Neural cell (in vitro differentiated cells): ENCODE measurements around the gene IL1RAP. TPM values are rescaled to one million over a fixed set of nuclear protein-coding genes. Genes with fewer than 3 reads are reported as not detected.

Experiments
- H2AFZ ChIP-seq: fragments of 200-600, 300-800 bp; sonication (generic), shearing (Covaris generic); 2 replicates; pipeline ENCODE4 v1.6.0; 2014; ENCODE audit warnings: low read depth, mild to moderate bottlenecking, antibody characterized with exemption, low read length, moderate library complexity
- H3F3A ChIP-seq: fragments of 200-600 bp; shearing (Covaris generic); 2 replicates; pipeline ENCODE4 v1.6.1; 2016; ENCODE audit warnings: mild to moderate bottlenecking, moderate library complexity, mixed read lengths, antibody characterized with exemption, low read length; ENCODE audit not compliant: insufficient read depth, poor library complexity, severe bottlenecking
- H3K27ac ChIP-seq: fragments of 200-600, 300-800 bp; sonication (generic), shearing (Covaris generic); 2 replicates; pipeline ENCODE4 v1.5.1; 2014; ENCODE audit warnings: mild to moderate bottlenecking, low read length, moderate library complexity
- H3K27me3 ChIP-seq: fragments of 300-800, 200-600 bp; sonication (generic), shearing (Covaris generic); 2 replicates; pipeline ENCODE4 v1.6.0; 2014; ENCODE audit warnings: mild to moderate bottlenecking, low read depth, low read length, moderate library complexity; ENCODE audit not compliant: insufficient read depth
- H3K36me3 ChIP-seq: fragments of 300-800, 200-600 bp; sonication (generic), shearing (Covaris generic); 2 replicates; pipeline ENCODE4 v1.5.1; 2014; ENCODE audit warnings: mild to moderate bottlenecking, antibody characterized with exemption, low read length, moderate library complexity; ENCODE audit not compliant: insufficient read depth
- H3K4me2 ChIP-seq: fragments of 300-800, 200-600 bp; sonication (generic), shearing (Covaris generic); 2 replicates; pipeline ENCODE4 v1.6.0; 2014; ENCODE audit warnings: mild to moderate bottlenecking, low read length
- H3K4me3 ChIP-seq: fragments of 300-800, 200-600 bp; sonication (generic), shearing (Covaris generic); 2 replicates; pipeline ENCODE4 v1.5.1; 2014; ENCODE audit warnings: mild to moderate bottlenecking, low read length, moderate library complexity
- H3K79me2 ChIP-seq: fragments of 200-600 bp; shearing (Covaris generic); replicated peaks from 2 replicates; pipeline ENCODE4 v1.6.0; 2014; ENCODE audit warnings: mild to moderate bottlenecking, low read length, moderate library complexity; ENCODE audit not compliant: insufficient read depth
- H3K9ac ChIP-seq: fragments of 300-800, 200-600 bp; sonication (generic), shearing (Covaris generic); 2 replicates; pipeline ENCODE4 v1.6.1; 2016; ENCODE audit warnings: mild to moderate bottlenecking, low read length, mixed read lengths
- H3K9me2 ChIP-seq: fragments of 200-600 bp; shearing (Covaris generic); 2 replicates; pipeline ENCODE4 v1.6.1; 2016; ENCODE audit warnings: mild to moderate bottlenecking, low read length, mixed read lengths; ENCODE audit not compliant: insufficient read depth
- H3K9me3 ChIP-seq: fragments of 200-600, 300-800 bp; sonication (generic), shearing (Covaris generic); 2 replicates; pipeline ENCODE4 v1.6.1; 2016; ENCODE audit warnings: mild to moderate bottlenecking, mixed run types, low read length, moderate library complexity, mixed read lengths
- H4K20me1 ChIP-seq: fragments of 200-600 bp; shearing (Covaris generic); 2 replicates; pipeline ENCODE4 v1.6.1; 2016; ENCODE audit warnings: mild to moderate bottlenecking, mixed run types; ENCODE audit not compliant: insufficient read depth
- CTCF ChIP-seq: fragments of 450-650 bp; IDR thresholded peaks from 2 replicates; pipeline ENCODE4 v1.5.1; 2014; ENCODE audit warnings: antibody characterized with exemption, mild to moderate bottlenecking, moderate library complexity; ENCODE audit not compliant: poor library complexity, severe bottlenecking
- EP300 ChIP-seq: fragments of 450-650 bp; conservative IDR thresholded peaks from 2 replicates; pipeline ENCODE4 v1.6.1; 2014; ENCODE audit warnings: antibody characterized with exemption, mild to moderate bottlenecking, moderate library complexity; ENCODE audit not compliant: poor library complexity, severe bottlenecking
- EZH2 ChIP-seq: fragments of 200-600, 300-800 bp; shearing (Covaris generic), sonication (generic); IDR thresholded peaks from 2 replicates; pipeline ENCODE4 v1.6.1; 2014; ENCODE audit warnings: antibody characterized with exemption, low read length, borderline replicate concordance, mild to moderate bottlenecking; ENCODE audit not compliant: insufficient read depth, poor library complexity, severe bottlenecking
- MXI1 ChIP-seq: fragments of 450-650 bp; conservative IDR thresholded peaks from 2 replicates; pipeline ENCODE4 v1.6.1; 2014; ENCODE audit warnings: antibody characterized with exemption, mild to moderate bottlenecking; ENCODE audit not compliant: poor library complexity, severe bottlenecking
- POLR2AphosphoS5 ChIP-seq: IDR thresholded peaks from 2 replicates; pipeline ENCODE4 v1.6.1; 2012
- RAD21 ChIP-seq: fragments of 450-650 bp; conservative IDR thresholded peaks from 2 replicates; pipeline ENCODE4 v1.6.1; 2014; ENCODE audit warnings: antibody characterized with exemption, mild to moderate bottlenecking, moderate library complexity
- REST ChIP-seq: IDR thresholded peaks from 2 replicates; pipeline ENCODE4 v1.6.1; 2012; ENCODE audit warnings: borderline replicate concordance
- SMC3 ChIP-seq: fragments of 450-650 bp; conservative IDR thresholded peaks from 2 replicates; pipeline ENCODE4 v1.6.1; 2014; ENCODE audit warnings: antibody characterized with exemption, mild to moderate bottlenecking, moderate library complexity; ENCODE audit not compliant: poor library complexity
- TAF1 ChIP-seq: IDR thresholded peaks from 2 replicates; pipeline ENCODE4 v1.6.1; 2012; ENCODE audit warnings: low read depth
- polyA plus RNA-seq: library from polyadenylated mRNA; depleted of rRNA; stranded (reverse); fragments of >200 nt; gene quantifications from 2 replicates; pipeline ENCODE4 v1.2.3, GENCODE V29; 2014

IL1RAP gene
- polyA plus RNA-seq, 1 donor from 2014 or later, result 24.6 TPM

DNA sequence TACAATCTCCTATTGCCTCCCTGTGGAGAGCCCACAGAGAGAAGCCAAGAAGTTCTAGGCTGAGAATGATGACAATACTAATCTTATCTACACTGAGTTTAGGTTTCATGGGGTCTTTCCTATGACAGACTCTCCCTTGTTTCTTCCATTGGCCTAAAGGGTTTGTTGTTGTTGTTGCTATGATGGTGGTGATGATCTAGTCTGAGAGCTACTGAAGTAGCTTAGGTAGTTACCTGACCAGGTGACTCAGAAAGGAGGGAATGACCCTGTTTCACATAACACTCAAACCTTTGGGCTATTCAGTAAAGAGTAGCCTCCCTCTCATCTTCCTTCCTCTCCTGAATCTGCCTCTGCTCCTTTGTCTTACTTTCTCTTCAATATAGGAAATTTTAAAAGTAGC is 178.4 kb downstream of the IL1RAP start:
- Histone ChIP-seq H3K27ac (no peak overlapping the region), H3K4me3 (no peak overlapping the region), H3K9ac (no peak overlapping the region), H3K79me2 (no peaks in the 10 kb centered on the region), H3F3A (no peaks in the 10 kb centered on the region), H3K9me3 (no peaks in the 10 kb centered on the region), H3K36me3 (no peaks in the 10 kb centered on the region), H3K27me3 (no peaks in the 10 kb centered on the region), H4K20me1 (no peaks in the 10 kb centered on the region), H3K4me2 (no peak overlapping the region), H3K9me2 (no peaks in the 10 kb centered on the region), H2AFZ (no peak overlapping the region)
- TF ChIP-seq MXI1, result no peak
- TF ChIP-seq CTCF, result no peak
- TF ChIP-seq TAF1, result no peak
- no peak for TF ChIP-seq SMC3
- TF ChIP-seq EP300, result no peak
- TF ChIP-seq RAD21, result no peak
- no peak for TF ChIP-seq REST
- no peak for TF ChIP-seq POLR2AphosphoS5
- no peak for TF ChIP-seq EZH2

- no peak overlapping the region for H3K4me3 ChIP-seq
- no peaks in the 10 kb centered on the region for H3F3A ChIP-seq
- no peak overlapping the region for H3K27ac ChIP-seq
- no peak overlapping the region for H3K4me2 ChIP-seq
- no peaks in the 10 kb centered on the region for H3K27me3 ChIP-seq
- no peaks in the 10 kb centered on the region for H3K9me2 ChIP-seq
- H3K9ac ChIP-seq, result no peak overlapping the region
- no peak for TF ChIP-seq POLR2AphosphoS5
- no peak for TF ChIP-seq TAF1
- TF ChIP-seq EP300, result no peak
- TF ChIP-seq RAD21, result no peak
- H2AFZ ChIP-seq, result no peak overlapping the region
- no peaks in the 10 kb centered on the region for H4K20me1 ChIP-seq
- H3K9me3 ChIP-seq, result no peaks in the 10 kb centered on the region
- no peaks in the 10 kb centered on the region for H3K36me3 ChIP-seq
- H3K79me2 ChIP-seq, result no peaks in the 10 kb centered on the region
These were observed 180.6 kb downstream of the IL1RAP start for GRCh38 chr3:190694335-190695001.

DNA sequence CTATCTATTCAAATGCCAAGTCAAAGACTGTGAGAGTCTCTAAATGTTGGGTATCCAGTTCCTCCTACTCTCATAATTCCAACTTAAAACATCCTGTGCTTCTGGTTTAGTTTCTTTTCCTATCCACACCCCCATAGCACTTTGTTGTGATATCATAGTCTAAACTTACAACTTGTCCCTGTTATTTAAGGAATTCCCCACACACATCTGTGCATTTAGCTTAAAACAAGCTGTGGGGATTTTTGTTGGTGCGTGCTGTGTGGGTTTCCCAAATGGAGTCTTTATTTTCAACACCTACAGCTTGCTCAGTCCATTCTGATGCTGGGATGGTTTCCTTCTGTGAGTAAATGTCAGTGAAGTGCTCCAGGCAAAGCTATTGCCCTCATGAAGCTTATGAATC is 181.3 kb downstream of the IL1RAP start:
- Histone ChIP-seq H3K36me3 (no peaks in the 10 kb centered on the region), H3K9ac (no peak overlapping the region), H3K27me3 (no peaks in the 10 kb centered on the region), H3K4me2 (no peak overlapping the region), H3K4me3 (no peak overlapping the region), H3K27ac (no peak overlapping the region), H3K9me3 (no peaks in the 10 kb centered on the region), H4K20me1 (no peaks in the 10 kb centered on the region), H3F3A (no peaks in the 10 kb centered on the region), H2AFZ (no peak overlapping the region), H3K9me2 (no peaks in the 10 kb centered on the region), H3K79me2 (no peaks in the 10 kb centered on the region)
- TF ChIP-seq SMC3 (no peak), CTCF (no peak), TAF1 (no peak), MXI1 (no peak), POLR2AphosphoS5 (no peak), EP300 (no peak), RAD21 (no peak), EZH2 (no peak), REST (no peak)
